Measurements from ENCODE around the gene ATP10D.
"Not testable (repeated sequence)": the region's sequence is repeated elsewhere in the genome, so short reads cannot be mapped to it uniquely, and the experiment has no call there.

The ATP10D gene

DNA sequence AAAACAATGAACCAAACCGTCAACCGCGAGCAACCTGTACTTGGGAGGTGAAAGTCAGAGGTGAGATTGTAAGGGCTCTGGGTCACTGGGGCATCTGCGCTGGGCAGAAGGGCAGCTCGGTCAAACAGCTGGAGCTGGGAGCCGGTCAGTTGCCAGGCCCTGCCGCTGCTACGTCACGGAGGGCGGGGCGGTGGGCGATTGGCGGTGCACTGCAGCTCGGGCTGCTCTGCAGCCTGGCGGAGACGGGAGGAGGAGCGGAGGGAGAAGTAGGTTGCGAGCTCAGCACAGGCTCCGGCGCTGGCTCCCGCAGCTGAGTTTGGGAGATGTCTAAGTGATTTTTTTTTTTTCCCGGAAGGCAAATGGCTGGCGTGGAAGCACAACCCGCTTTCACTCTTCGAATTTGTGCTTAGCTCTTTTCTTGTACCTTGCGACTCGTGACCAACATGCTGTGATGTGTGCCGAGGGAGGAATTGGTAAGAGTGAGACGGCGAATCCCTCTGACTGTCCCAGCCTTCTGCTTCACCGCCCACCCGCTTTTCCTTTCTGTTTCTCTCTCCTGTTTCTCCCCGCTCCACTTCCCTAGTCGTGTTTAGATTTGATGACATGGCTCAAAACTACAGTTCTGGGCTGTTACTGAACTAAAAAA, at the start of gene ATP10D:
TSS of gene ATP10D (plus strand) at position 229 of the 646 bp plus-strand sequence. CDS start 27,266 bp downstream, outside the sequence.
- peak in 1 of 2 experiments; percentile 60 for DNase-seq

DNA sequence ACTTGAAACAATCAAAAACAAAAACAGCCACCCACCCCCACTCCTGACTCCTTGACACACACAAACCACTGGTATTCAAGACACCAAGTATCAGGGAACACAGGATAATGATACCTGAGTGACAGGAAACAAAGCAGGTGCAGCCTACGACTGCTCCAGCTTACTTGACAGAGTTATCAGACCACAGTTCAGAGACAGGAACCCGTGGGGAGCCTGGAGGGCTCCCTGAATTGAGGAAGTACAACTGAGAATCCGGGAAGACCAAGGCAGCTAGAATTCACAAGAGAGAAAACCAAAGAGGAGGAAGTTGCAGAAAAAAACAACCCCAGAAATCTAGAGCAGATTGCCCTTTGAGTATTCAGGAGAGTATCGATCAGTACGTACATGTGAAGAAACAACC, 42.1 kb upstream of the ATP10D start:
- DNase-seq = no peak

GRCh38 chr4:47444031-47444430, 41.0 kb upstream of the ATP10D start:
- no peak for DNase-seq

DNA sequence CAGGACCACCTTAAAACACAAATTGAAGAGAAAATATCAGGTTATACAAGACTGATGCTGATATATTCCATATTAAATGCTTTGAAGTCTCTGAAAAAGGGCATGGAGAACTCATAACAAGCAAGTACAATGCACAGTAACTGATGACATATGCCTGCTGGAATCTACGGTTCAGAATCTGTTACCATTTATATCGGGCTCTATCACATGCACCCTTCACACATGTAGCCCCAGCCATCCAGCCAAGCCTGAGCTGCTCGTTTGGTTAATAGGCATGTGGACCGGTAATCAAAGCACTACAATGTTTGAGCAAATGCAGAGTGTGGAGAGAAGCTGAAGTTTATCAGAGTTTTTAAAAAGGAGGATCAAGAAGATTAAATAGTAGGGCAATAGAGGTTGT, 33.4 kb upstream of the ATP10D start:
- no peak for DNase-seq

DNA sequence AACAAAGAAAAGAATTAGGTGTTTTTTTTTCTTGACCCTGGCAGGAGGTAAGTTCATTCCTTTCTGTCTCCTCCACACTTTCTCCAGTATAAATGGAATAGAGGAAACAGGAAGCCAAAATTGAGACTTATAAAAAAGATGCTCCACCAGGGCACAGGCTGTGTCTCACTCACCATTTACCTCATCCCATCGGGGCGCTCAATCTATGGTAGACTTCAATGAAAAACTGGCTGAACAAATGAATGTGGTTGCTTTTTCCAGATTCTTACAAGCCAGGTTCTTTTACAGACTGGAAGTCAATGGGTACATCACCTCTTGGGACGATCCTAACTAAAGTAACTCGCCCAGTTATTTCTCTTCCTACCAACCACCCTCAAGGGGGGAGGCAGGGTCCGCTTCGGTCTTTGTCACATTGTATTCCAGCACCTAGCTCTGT, 22.3 kb upstream of the ATP10D start:
- DNase-seq = peak in 1 of 2 experiments; percentile 32

GRCh38 chr4:47463235-47463956, 21.7 kb upstream of the ATP10D start, which contains the start of gene COMMD8:
COMMD8 (minus strand) TSS chr4:47463702; CDS start chr4:47463651, 51 bp downstream.
- peak; percentile 59 to 86 for DNase-seq

DNA sequence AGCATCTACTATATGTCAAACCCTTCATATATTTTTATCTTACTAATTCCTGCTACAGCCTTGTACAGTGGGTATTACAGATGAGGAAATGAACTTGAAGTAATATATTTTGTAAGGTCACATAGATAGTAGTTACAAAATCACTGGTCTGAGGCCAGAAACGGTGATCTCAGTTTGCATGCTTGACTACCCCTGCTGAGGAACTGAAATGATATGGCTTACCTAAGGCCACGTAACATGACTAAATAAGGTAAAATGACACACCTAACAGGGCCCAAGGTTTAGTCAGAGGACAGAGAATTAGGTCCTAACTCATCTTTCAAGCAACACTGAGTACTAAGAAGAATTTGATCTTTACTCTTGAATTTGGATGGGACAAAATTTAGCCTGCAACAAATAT, 20.1 kb upstream of the ATP10D start:
- DNase-seq = no peak

GRCh38 chr4:47466056-47466785, 18.9 kb upstream of the ATP10D start:
- no peak for DNase-seq

- no peak for DNase-seq
Measured at GRCh38 chr4:47468706-47469365, 16.2 kb upstream of the ATP10D start.

GRCh38 chr4:47469951-47470350, 15.1 kb upstream of the ATP10D start:
- no peak for DNase-seq

- DNase-seq = no peak
Measured at GRCh38 chr4:47471064-47471463, 14.0 kb upstream of the ATP10D start.

- no peak for DNase-seq
Measured at GRCh38 chr4:47471591-47471990, 13.5 kb upstream of the ATP10D start.

- no peak for DNase-seq
Measured at GRCh38 chr4:47473141-47473750, 11.8 kb upstream of the ATP10D start.

DNA sequence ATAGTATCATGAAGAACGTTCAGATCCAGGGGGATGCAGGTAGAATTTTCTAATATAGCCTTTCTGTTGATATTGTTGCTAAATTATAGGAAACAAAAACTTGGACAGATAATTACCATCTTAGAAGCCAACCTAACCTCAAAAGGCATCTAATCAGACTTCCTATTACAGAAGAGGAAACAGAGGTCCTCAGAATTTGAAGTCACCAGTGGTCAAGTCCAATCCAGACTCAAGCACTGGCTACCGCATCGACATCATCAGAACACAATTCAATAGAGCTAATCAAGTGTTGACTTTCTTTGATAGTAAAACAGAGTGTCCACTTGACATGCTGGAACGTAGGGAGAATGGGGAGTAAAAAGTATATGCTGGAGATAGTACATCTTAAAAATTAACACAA, 10.3 kb upstream of the ATP10D start:
- DNase-seq = no peak

DNA sequence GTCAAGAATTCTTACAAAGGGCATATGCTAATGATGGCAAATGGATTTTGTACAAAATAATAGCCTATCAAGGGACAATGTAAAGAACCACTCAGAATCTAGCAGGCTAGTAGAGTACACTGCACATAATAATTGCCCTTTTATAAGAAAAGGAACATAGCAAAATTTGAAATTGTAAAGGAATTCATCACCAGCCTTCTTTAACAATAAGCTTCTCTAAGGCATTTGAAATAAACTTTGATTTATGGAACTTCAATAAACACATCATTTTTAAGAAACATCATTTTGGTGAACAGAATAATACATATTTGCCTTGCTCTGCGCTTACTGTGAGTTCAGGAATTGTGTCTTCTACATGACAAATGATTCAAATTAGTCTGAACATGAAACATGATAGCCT, 9.7 kb upstream of the ATP10D start:
- DNase-seq = no peak

- DNase-seq = no peak
Measured at GRCh38 chr4:47478804-47479203, 6.3 kb upstream of the ATP10D start.

DNA sequence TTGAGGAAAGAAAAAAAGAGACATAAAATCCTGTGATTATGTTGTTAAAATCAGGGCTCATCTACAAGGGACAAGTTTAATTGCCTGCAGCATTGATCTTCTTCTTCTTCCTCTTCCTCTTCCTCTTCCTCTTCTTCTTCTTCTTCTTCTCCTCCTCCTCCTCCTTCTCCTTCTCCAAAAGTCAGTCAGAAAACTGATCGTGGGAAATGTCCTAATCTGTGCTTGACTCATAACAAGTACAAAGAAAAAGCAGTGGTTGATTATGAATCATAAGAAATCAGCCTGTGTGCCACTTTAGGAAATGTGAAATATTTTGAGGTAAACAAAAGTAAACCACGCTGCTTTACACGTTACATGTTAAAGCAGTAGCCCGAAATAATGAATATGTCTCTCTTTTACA, 2.7 kb upstream of the ATP10D start:
- DNase-seq = no peak

GRCh38 chr4:47483745-47484144, 1.3 kb upstream of the ATP10D start:
- no peak for DNase-seq

GRCh38 chr4:47484168-47484567, 907 bp upstream of the ATP10D start:
- no peak for DNase-seq

DNA sequence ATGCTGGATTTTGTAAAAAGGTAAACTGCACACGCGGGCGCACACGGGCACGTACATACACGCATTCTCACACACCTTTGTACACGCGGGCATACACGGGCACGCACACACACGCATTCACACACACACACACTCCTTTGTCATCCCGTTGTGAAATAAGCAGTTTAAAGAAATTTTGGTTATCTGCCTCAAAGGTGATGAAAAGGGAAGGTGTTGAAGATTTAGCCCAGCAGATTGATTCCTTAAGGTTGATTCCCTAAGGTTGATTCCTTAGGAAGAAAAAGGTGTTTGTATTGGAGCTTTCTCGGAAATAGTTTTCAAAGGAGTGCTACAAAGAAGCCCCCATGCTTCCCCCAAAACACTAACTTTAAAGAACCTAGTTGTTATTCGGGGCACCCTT, 693 bp downstream of the ATP10D start:
- no peak for DNase-seq

GRCh38 chr4:47486231-47486673, 1.2 kb downstream of the ATP10D start:
- DNase-seq = no peak

DNA sequence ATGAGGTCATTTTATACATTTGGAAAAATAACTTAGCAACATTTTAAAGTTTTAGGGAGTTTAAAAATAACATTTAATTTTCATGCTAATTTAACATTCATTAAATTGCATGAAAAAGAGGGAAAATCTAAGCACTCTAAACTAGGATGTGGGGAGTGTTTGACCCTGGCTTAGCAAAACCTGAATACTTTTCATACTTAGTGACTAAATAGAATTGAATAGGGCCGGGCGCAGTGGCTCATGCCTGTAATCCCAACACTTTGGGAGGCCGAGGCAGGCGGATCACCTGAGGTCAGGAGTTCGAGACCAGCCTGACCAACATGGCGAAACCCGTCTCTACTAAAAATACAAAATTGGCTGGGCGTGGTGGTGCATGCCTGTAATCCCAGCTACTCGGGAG, 1.7 kb downstream of the ATP10D start:
- DNase-seq = not testable (repeated sequence)

GRCh38 chr4:47488706-47489105, 3.6 kb downstream of the ATP10D start:
- DNase-seq = no peak

All from cerebellar nuclear complex (tissue), 1 donor.